Panc1 (cell line): ENCODE results near the gene C19orf38. TPM values are rescaled to one million over a fixed set of nuclear protein-coding genes. Genes with fewer than 3 reads are reported as not detected.

Source experiments
- ATAC-seq: fragments of 200-7000 bp; cut with Tn5 transposase; 2 replicates; pipeline ENCODE4 v1.9.1; 2020; ENCODE audit warnings: mild to moderate bottlenecking, moderate library complexity
- BruUV-seq: library from RNA; stranded (reverse); fragments of 400-500 nt; replicated peaks from 2 replicates; lab custom pipeline; 2021; lab: Mats Ljungman, UMichigan
- CTCF ChIA-PET: fragments of 300-600 bp; sonication (Branson Sonifier 250); formaldehyde crosslinking; loops from one replicate; lab custom pipeline; 2022; ENCODE audit warnings: antibody characterized with exemption; lab: Charles Lee
- POLR2A ChIA-PET: fragments of 300-600 bp; sonication (Branson Sonifier 250); formaldehyde crosslinking; loops from one replicate; lab custom pipeline; 2022; ENCODE audit warnings: antibody characterized with exemption; lab: Charles Lee
- DNase-seq: peaks from one replicate; pipeline ENCODE4 v3.0.0-alpha.2; 2010; ENCODE audit warnings: low read depth, low spot score
- H3K27ac ChIP-seq: 2 replicates; pipeline ENCODE4 v1.5.1; 2011; ENCODE audit warnings: mild to moderate bottlenecking, low read length, inconsistent platforms
- H3K27me3 ChIP-seq: fragments of 200-500 bp; sonication (Bioruptor generic); 2 replicates; pipeline ENCODE4 v1.6.0; 2014; ENCODE audit warnings: low read length, inconsistent platforms; ENCODE audit not compliant: control insufficient read depth, insufficient read depth
- H3K36me3 ChIP-seq: fragments of 200-500 bp; sonication (Bioruptor generic); 2 replicates; pipeline ENCODE4 v1.5.1; 2014; ENCODE audit warnings: inconsistent platforms, mild to moderate bottlenecking, low read length, moderate library complexity; ENCODE audit not compliant: control insufficient read depth, insufficient read depth
- H3K4me1 ChIP-seq: 2 replicates; pipeline ENCODE4 v1.5.1; 2011; ENCODE audit warnings: inconsistent platforms, mild to moderate bottlenecking, low read length, moderate library complexity; ENCODE audit not compliant: control insufficient read depth, insufficient read depth
- H3K4me3 ChIP-seq, 2 experiments: 2 replicates each; pipeline ENCODE4 v1.5.1; 2011 to 2012; ENCODE audit warnings: low read depth in 2 of 2, low read length in 2 of 2, mild to moderate bottlenecking in 2 of 2, inconsistent platforms in 1 of 2, moderate library complexity in 1 of 2
- H3K9me3 ChIP-seq: fragments of 200-500 bp; sonication (Bioruptor generic); 2 replicates; pipeline ENCODE4 v1.5.1; 2014; ENCODE audit warnings: low read depth, mild to moderate bottlenecking, inconsistent platforms, low read length, moderate library complexity; ENCODE audit not compliant: control insufficient read depth, insufficient read depth
- POLR2AphosphoS5 ChIP-seq: IDR thresholded peaks from 2 replicates; pipeline ENCODE4 v1.6.1; 2012; ENCODE audit warnings: mild to moderate bottlenecking, low read depth, low read length, moderate library complexity
- SIN3A ChIP-seq: IDR thresholded peaks from 2 replicates; pipeline ENCODE4 v1.6.1; 2012; ENCODE audit warnings: low read depth, mild to moderate bottlenecking, low read length, moderate library complexity, borderline replicate concordance; ENCODE audit not compliant: insufficient read depth
- TCF7L2 ChIP-seq: IDR thresholded peaks from 2 replicates; pipeline ENCODE4 v1.6.1; 2011; ENCODE audit warnings: mild to moderate bottlenecking, low read depth, low read length, inconsistent platforms
- in situ Hi-C: cut with HindIII; loops from 2 replicates; pipeline ENCODE4 v1.10.0; 2016; ENCODE audit warnings: low sequenced_read_pairs, low pct_unique_long_range_greater_than_20kb
- intact Hi-C: fragments of 100-400 bp; cut with micrococcal nuclease; formaldehyde crosslinking; loops from one replicate; pipeline ENCODE4 v1.10.0; 2022; ENCODE audit not compliant: unreplicated experiment
- total RNA-seq: library from RNA; stranded (reverse); gene quantifications from one replicate; pipeline ENCODE4 v1.2.1, GENCODE V29; 2021; ENCODE audit not compliant: unreplicated experiment
- TF ChIP-seq, protein P1 (sequence below), 2 experiments: IDR thresholded peaks; 2 replicates each; pipeline ENCODE4 v1.6.1; 2011 to 2012; ENCODE audit warnings: low read depth in 2 of 2, control low read depth in 1 of 2, low read length in 1 of 2, mild to moderate bottlenecking in 1 of 2, moderate library complexity in 1 of 2; ENCODE audit not compliant: insufficient read depth in 1 of 2
- TF ChIP-seq, protein P2 (sequence below): fragments of 450-650 bp; IDR thresholded peaks from 2 replicates; pipeline ENCODE4 v1.5.1; 2017; ENCODE audit warnings: mild to moderate bottlenecking

The C19orf38 gene
- total RNA-seq, 1 experiment from 2014 or later, result not detected

GRCh38 chr19:10826846-10827245 is 21.4 kb upstream of the C19orf38 start:
- ATAC-seq, result no peak
- POLR2A ChIA-PET, result interaction anchor here (0.7 kb wide), 1 partner anchor 28 kb away, joined by 4 read pairs; no protein-coding TSS in a partner anchor
- Histone ChIP-seq H3K36me3 (no peaks in the 10 kb centered on the region), H3K4me1 (no peaks in the 10 kb centered on the region), H3K27me3 (no peaks in the 10 kb centered on the region), H3K27ac (no peak overlapping the region), H3K4me3 (no peak overlapping the region), H3K9me3 (no peaks in the 10 kb centered on the region)
- BruUV-seq, result no TSS peak
- CTCF ChIA-PET, result no interaction called here
- DNase-seq, result no peak
- intact Hi-C loops (no loop called here), in situ Hi-C loops (no loop called here)
- TF ChIP-seq POLR2AphosphoS5 (no peak), TCF7L2 (no peak), SIN3A (no peak)
- TF ChIP-seq, protein P1, sequence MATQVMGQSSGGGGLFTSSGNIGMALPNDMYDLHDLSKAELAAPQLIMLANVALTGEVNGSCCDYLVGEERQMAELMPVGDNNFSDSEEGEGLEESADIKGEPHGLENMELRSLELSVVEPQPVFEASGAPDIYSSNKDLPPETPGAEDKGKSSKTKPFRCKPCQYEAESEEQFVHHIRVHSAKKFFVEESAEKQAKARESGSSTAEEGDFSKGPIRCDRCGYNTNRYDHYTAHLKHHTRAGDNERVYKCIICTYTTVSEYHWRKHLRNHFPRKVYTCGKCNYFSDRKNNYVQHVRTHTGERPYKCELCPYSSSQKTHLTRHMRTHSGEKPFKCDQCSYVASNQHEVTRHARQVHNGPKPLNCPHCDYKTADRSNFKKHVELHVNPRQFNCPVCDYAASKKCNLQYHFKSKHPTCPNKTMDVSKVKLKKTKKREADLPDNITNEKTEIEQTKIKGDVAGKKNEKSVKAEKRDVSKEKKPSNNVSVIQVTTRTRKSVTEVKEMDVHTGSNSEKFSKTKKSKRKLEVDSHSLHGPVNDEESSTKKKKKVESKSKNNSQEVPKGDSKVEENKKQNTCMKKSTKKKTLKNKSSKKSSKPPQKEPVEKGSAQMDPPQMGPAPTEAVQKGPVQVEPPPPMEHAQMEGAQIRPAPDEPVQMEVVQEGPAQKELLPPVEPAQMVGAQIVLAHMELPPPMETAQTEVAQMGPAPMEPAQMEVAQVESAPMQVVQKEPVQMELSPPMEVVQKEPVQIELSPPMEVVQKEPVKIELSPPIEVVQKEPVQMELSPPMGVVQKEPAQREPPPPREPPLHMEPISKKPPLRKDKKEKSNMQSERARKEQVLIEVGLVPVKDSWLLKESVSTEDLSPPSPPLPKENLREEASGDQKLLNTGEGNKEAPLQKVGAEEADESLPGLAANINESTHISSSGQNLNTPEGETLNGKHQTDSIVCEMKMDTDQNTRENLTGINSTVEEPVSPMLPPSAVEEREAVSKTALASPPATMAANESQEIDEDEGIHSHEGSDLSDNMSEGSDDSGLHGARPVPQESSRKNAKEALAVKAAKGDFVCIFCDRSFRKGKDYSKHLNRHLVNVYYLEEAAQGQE (IDR thresholded peaks at IDR 0.05; ENCODE audit: insufficient read depth in 1 of 2, low read depth in 2 of 2, low read length in 1 of 2), result no peak
- TF ChIP-seq, protein P2, sequence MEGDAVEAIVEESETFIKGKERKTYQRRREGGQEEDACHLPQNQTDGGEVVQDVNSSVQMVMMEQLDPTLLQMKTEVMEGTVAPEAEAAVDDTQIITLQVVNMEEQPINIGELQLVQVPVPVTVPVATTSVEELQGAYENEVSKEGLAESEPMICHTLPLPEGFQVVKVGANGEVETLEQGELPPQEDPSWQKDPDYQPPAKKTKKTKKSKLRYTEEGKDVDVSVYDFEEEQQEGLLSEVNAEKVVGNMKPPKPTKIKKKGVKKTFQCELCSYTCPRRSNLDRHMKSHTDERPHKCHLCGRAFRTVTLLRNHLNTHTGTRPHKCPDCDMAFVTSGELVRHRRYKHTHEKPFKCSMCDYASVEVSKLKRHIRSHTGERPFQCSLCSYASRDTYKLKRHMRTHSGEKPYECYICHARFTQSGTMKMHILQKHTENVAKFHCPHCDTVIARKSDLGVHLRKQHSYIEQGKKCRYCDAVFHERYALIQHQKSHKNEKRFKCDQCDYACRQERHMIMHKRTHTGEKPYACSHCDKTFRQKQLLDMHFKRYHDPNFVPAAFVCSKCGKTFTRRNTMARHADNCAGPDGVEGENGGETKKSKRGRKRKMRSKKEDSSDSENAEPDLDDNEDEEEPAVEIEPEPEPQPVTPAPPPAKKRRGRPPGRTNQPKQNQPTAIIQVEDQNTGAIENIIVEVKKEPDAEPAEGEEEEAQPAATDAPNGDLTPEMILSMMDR, result no peak

DNA sequence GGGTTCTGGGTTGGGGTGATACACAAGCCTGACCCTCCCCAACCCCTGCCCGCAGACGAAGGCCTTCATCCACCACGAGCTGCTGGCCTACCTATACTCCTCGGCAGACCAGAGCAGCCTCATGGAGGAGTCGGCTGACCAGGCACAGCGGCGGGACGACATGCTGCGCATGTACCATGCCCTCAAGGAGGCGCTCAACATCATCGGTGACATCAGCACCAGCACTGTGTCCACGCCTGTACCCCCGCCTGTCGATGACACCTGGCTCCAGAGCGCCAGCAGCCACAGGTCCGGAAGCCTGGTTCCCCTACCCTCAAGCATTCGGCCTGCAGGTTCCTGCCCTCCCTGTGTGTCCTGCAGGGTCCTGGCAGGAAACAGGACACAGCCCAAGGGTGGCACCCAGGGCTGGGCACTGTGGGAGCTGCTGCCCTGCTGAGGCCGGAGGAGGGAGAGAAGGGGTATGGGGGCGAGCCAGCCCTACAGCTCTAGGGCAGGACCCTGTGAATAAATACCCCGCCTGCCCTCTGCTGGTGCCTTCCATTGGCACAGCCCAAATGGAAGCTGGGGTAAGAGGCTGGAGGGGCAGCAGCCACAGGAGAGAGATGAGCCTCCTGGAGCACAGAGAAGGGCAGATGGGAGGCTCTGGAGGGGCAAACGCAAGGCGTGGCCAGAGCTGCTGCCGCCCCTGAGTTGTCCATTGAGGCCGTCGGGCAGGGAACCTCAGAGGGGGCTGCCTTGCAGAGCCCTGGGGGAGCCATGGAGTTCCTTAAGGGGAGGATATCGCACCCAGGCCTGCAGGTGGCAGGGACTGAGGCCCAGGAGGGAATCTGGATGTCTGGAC is 19.0 kb upstream of the C19orf38 start:
- peak; percentile 46 for ATAC-seq
- no peak for DNase-seq
- BruUV-seq, result no TSS peak
- POLR2A ChIA-PET, result no interaction called here
- 0 out of 2 replicates have a peak, but pooled peaks have one; percentile 7 for TF ChIP-seq POLR2AphosphoS5
- TF ChIP-seq, protein P1 (IDR thresholded peaks at IDR 0.05; ENCODE audit: insufficient read depth in 1 of 2, low read depth in 2 of 2, low read length in 1 of 2), result no peak
- TF ChIP-seq, protein P2, result peak; percentile 47; the same call in 1 of the 2 replicates
- in situ Hi-C loops, result no loop called here
- Histone ChIP-seq H3K27ac (no peak overlapping the region), H3K4me1 (no peaks in the 10 kb centered on the region), H3K36me3 (no peaks in the 10 kb centered on the region), H3K27me3 (no peaks in the 10 kb centered on the region), H3K9me3 (no peaks in the 10 kb centered on the region), H3K4me3 (no peak overlapping the region)
- intact Hi-C loops, result no loop called here
- CTCF ChIA-PET, result interaction anchor here (0.6 to 1.0 kb wide), 3 partner anchors 9 to 110 kb away, joined by 3 to 5 read pairs (median 3); no protein-coding TSS in a partner anchor
